HuH-7 (cell line): Measurements from ENCODE around the gene VPS29.
"Not testable (repeated sequence)": the region's sequence is repeated elsewhere in the genome, so short reads cannot be mapped to it uniquely, and the experiment has no call there.

Source experiments
- DNase-seq: peaks from one replicate; pipeline ENCODE4 v3.0.0; 2011; ENCODE audit warnings: low spot score

The VPS29 gene

DNA sequence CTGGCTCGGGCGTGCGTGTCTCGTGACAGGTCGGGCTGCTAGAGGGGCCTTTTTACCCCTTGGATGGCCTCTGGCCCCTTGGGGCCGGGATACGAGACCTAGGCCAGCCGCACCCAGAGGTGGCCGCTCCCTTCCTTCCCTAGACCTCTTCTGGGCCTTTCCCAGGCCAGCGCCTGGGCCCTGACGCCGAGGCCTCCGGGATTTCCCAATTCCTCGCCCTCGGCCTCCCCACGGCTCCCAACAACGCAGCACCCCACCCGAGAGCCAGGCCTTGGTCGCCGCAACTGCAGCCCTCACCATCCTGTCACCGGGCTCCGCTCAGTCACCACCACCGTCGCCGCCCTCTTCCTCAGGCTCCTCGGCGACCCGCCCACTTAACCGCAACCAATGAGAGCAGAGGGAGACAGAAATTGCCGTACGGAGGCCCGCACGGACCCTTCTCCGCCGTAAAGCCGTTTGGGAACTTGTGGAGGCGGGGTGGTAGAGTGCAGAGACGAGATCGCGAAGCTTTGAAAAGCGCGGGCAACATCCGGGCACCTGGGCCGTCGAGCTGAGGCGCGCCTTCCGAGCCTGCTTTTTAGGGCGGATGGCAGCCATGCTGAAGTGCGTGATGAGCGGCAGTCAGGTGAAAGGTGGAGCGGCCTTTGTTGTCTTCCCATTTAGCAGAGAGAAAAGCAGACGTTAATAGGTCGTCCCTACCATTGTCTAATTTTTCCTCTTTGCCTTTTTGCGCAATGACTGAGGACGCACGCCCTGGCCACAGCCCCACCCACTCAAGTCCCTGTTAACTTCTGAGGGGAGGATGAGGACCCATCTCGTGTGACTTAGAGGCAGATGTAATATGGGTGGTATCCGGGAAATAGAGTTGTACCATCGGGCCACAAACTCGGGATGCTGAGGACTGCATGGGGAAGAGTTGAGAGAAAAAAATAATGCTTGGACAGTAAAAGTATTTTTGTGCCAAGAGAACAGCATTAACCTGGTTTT, at the start of gene VPS29, which contains the start of gene RAD9B:
TSS of gene VPS29 (minus strand) at position 360 of the 987 bp plus-strand sequence. CDS start at position 300, 60 bp downstream.
TSS of gene RAD9B (plus strand) at position 580 of the 987 bp plus-strand sequence. CDS start at position 587, 7 bp downstream.
- DNase-seq, result peak; percentile 89

GRCh38 chr12:110550981-110551380, 49.1 kb upstream of the VPS29 start:
- no peak for DNase-seq

DNA sequence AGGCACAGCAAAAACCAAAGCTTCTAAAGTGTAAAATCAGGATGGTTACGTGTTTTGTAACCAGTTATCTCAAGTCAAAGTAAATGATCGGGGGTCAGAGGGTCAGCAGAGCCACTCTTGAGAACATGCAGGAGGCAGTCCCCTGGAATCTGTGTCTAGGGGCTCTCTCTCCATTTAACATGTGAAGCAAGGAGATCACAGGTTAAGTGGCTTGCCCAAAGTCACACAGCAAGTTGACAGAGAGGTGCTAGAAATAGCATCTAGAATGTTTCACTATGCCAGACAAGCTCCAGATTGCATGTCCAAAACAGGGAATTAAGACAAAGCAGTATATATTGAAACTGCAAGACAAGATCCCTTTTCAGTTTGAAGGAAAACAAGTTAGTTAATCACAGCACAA, 47.8 kb upstream of the VPS29 start:
- DNase-seq, result no peak

DNA sequence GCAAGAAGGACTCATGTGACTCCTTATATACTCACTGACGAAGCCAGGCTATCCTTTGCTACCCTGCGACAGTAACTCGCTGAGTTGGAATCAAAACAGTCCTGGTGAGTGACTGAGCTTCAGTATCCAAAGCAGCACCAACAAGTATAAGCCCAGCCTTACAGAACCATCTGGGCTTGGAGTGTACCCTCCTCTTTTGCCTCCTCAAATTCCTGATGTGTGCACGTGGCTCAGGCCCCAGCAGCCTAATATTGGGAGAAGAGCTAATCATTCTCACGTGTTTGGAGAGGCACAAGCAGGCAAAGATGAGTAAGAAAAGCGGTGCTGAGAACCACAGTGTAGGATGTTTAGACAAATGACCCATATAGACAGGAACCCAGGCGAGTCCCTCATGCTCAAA, 46.8 kb upstream of the VPS29 start:
- no peak for DNase-seq

GRCh38 chr12:110547090-110547489, 45.2 kb upstream of the VPS29 start:
- DNase-seq, result no peak

GRCh38 chr12:110546339-110546738, 44.4 kb upstream of the VPS29 start:
- DNase-seq, result no peak

GRCh38 chr12:110545812-110546211, 43.9 kb upstream of the VPS29 start:
- no peak for DNase-seq

DNA sequence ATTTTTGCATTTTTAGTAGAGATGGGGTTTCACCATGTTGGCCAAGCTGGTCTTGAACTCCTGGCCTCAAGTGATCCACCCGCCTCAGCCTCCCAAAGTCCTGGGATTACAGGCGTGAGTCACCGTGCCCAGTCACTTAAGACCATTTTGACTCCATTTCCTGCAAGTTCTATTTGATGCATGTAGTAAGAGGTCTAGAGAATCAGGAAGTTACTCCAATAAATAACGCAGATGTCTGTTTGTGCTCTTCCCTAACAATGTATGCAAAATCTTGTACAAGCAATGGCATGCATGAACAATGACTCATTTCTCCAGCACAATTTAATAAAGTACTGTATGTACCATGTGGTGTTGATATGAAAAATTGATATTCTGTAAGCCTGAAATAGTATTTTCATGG, 43.3 kb upstream of the VPS29 start:
- DNase-seq, result not testable (repeated sequence)

GRCh38 chr12:110543965-110544364, 42.1 kb upstream of the VPS29 start:
- DNase-seq, result no peak

- DNase-seq, result no peak
These were observed 41.5 kb upstream of the VPS29 start for GRCh38 chr12:110543252-110543959.

DNA sequence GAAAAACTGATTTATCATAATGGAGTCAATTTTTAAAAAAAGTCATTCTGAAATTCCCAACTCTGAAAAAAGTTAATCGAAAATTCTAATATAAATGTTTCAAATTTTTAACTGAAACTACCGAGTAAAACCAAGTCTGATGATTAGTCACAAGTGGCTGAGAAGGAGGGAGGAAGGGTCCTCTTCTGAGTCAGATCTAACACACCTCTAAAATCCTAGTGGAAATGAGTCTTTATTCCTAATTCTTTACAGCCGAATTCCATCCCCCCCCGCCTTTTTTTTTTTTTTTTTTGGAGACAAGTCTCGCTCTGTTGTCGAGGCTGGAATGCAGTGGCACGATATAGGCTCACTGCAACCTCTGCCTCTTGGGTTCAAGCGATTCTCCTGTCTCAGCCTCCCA, 38.1 kb upstream of the VPS29 start:
- no peak for DNase-seq

GRCh38 chr12:110538869-110539622, 37.1 kb upstream of the VPS29 start:
- DNase-seq, result no peak

DNA sequence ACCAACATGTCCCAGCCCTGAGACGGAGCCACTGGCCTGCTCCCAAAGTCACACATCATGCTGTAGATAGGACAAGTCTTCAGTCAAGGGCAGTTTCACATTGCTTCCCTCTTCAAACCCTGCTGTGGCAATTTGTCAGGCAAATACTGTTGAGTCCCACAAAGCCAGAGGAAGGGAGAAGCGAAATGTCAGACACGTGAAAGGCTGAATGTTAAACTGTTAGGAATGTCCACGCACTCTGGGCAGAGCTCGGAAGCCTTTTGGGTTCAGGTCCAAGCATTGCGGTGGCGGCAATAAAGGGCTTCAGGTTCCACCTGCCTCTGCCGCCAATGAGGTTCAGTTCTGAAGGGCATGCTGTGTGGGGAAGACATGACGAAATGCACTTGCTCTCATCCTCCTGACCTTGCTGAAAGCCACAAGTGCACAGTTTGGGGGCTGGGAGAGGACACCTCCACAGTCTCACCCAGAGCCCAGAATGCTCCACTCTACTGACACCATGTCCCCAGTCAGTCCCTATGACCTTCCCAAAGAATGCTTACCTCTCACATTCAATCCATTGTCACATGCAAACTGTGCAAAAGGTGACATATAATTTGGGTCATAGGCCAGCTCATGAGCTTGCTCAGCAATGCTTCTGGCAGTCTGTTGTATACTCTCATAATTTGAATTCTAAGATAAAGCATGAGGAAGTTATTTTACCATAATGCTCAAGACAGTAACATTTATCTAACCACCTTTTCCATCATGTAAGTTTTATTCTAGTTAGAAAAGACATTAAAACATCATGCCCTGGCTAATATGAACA, 35.9 kb upstream of the VPS29 start:
- no peak for DNase-seq

DNA sequence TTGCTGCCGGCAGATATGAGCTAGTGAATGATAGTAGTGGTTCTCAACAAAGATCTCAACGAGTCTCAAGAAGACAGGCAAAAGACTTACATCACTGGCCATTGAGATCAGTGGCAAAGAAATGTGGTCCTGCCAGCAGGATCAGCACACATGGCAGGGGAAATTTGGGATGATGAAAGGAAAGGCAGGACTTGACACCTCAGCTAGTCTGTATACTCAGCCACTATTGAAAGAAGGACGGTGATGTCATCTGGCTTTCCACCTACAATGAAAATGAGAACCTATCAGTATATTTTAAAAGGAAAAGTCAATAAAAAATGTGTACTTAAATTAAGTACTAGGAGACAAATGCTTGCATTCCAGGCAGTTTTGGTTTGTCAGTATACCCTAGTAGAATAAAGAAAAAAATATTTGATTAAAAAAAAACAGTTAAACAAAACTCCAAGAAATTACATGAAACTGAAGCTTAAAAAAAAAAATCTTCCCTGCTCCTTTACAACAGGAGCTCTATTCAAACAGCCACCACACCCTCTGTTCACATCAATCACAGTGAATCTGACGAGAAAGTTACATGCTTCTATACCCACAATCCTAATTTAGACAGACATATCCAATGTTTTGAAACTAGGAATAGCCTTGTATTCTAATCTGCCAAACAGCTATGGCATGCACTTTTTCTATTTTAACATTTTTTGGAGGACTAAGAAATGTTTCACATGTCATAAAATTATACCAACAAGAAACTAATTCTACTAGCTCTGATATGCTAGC, 35.1 kb upstream of the VPS29 start:
- DNase-seq, result no peak

- DNase-seq, result no peak
These were observed 32.9 kb upstream of the VPS29 start for GRCh38 chr12:110534811-110535210.

- DNase-seq, result no peak
These were observed 31.7 kb upstream of the VPS29 start for GRCh38 chr12:110533607-110534006.

DNA sequence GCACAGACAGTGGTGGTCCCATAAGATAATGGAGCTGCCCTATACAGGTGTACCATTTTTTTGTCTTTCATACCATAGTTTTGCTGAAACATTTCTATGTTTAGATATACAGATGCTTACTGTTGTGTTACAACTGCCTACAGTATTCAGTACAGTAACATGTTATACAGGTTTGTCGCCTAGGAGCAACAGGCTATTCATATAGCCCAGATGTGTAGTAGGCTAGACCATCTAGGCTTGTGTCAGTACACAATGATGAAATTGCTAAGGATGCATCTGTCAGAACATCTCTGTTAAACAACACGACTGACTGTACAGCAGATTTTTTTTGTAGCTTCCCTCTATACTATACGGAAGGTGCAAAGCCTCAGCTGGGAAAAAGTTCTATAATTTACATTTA, 30.7 kb upstream of the VPS29 start:
- no peak for DNase-seq

- DNase-seq, result no peak
These were observed 29.9 kb upstream of the VPS29 start for GRCh38 chr12:110531741-110532333.

DNA sequence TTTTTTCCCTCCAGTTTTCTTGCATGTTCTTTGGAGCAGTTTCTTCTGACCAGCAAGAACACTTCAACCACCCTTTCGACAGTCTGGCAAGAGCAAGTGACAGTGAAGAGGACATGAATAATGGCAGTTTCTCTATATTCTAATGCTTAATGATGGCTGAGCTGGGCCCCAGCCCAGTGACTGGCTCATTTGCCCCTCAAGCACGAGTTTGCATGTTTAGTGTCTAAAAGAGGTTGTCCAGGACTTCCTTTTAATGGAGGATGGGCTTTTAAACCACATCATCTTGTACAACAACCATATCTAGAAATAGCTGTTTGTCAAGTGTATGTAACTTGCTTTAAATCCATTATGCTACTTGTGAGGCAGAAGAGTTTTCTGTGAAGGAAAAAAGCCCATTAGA, 28.6 kb upstream of the VPS29 start:
- no peak for DNase-seq

- DNase-seq, result no peak
These were observed 26.4 kb upstream of the VPS29 start for GRCh38 chr12:110528277-110528839.
